ENCODE results near the gene ATPAF2. TPM values are rescaled to one million over a fixed set of nuclear protein-coding genes. Genes with fewer than 3 reads are reported as not detected.

ATPAF2 gene
- polyA plus RNA-seq, 5 donors, result 22.0 to 23.9 (median 22.9) TPM

DNA sequence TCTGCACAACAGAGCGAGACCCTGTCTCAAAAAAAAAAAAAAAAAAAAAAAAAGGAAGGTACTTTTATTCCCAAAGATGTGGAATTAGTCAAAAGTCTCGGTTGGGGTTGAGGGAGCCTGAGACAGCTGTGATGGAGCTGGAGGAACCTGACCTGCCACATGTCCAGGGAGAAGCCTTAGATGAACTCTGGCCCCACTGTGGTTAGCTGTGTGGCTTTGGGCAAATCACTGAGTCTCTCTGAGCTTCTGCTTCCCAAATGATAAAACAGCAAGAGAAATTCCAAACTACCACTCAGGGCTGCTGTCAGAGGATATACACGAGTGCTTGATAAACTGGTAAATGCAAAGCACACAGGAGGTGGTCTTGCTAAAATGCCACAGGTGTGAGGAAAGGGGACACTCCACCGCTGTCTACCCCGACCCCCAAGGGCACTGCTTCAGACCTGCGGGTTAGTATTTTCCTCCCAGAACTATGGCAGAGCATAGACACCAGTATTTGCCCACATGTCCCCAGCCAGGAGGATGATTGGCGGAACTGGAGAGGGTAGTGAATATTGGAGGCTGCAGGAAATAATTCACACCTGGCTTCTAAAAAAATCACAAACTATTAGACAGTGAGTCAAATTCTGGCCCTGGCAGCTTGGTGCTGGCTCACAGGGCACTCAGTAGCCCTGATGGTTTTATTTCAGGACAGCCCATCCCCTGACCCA lies 51.6 kb downstream of the ATPAF2 start:
- no peak for DNase-seq

DNA sequence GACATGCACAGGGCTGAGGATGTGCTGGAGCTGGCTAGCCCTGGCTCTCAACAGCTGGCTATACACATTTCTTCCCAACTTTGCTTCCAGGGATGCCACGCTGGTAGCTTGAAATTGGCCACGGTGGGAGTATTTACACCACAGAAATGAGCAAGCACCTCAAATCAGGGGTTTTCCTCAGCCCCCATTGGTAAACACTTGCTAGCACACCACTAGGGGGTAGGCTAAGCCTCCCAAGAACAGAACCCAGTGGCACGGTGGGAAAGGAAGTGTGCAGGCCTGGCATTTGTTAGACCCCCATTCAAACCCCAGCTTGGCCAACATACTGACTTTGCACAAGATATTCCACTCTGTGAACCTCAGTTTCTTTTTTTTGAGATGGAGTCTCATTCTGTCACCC lies 53.4 kb downstream of the ATPAF2 start:
- DNase-seq, result no peak

DNA sequence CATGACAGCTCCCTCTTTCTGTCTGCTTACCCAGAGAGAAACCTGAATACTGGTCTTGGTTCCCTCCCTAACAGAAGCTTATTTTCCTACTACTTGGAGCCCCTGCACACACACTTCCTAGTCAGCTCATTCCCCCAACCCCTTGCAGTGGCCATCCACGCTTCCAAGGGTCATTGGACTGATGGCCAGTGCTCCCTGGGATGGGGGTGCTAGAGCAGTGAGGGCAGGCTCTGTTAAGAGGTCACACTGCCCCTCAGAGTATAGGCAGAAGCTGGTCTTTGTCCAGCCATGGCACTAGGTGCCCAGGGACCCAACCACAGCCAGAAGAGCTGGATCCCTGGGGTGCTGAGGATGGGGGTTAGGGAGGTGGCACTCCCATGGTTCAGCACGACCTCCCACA lies 53.8 kb downstream of the ATPAF2 start:
- DNase-seq, result no peak

DNA sequence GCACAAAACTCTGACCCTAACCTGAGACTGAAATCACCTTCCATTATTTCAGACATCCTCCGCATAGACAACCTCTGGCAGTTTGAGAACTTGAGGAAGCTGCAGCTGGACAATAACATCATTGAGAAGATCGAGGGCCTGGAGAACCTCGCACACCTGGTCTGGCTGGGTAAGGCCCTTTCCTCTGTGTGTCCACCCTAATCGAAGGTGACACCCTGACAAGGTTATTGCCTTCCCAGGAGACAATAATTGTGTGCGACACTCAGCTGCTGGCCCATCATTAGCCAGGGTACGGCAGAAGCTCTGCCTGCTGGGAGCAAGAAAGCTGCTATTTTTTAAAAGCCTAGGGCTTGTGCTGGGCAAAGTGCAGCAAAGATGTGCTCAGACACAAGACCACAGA lies 55.2 kb downstream of the ATPAF2 start:
- no peak for DNase-seq

DNA sequence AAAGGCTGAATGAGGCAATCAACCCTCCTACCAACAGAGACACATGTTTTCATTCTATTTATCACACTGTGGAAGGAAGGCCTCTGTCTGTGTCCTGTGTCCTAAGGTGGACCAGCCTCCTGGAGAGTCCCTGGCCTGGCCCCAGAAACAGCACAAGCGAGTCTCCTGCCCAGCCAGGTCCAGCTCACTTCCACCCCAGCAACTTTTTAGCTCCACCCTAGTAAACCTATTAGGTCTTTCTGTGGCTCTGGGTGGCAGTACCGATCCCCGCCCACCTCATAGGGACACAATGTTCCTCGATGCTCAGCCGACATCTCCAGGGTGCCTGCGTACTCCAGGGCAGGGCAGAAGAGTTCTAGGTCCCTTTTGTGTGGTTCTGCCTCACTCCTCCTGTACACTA lies 55.6 kb downstream of the ATPAF2 start:
- DNase-seq, result no peak

DNA sequence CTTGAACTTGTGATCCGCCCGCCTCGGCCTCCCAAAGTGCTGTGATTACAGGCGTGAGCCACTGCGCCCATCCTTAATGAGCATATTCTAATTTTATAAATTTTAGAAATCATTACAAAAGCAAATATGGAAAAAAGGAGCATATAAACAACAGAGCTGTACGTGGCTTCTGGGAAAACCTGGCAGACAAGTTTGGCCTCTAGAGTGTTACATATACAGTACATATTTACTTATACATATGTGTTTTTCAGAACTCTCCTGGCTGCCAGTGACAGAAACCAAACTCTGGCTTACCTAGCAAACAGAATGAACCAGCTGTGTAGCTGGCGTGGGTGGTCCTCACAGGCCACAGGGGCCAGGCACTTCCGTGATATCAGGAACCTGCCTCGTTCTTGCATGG lies 56.2 kb downstream of the ATPAF2 start:
- no peak for DNase-seq

DNA sequence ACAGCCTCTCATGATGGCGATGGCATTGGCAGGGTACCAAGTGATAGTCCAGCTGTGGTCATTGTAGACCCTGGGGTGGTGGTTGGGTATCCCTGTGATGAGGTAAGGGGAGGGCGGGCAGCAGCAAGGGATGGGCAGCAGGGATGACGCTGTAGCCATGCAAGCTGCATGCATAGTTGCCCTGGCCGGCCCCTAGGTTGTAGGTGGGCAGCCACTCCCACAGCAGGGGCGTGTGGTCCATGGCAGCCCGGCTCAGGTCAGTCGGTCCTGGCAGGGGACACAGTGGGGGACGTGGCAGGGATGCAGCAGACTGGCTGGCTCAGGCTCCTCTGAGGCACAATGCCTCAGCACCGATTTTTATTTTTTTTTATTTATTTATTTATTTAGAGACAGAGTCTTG lies 57.6 kb downstream of the ATPAF2 start:
- no peak for DNase-seq

DNA sequence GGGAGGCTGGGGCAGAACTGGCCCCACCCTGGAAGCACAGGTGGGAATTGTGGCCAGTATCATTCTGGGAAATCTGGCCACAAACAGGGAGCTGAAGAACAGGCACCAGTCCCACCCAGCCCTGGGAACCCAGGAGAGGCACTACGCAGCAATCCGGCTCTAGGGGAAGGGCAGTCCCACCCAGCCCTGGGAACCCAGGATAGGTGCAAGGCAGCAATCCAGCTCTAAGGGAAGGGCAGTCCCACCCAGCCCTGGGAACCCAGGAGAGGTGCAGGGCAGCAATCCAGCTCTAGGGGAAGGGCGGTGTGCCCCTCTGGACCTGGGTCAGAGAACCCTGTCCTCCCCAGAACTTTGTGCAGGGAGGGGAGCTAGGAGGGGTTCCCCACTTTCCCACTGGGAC lies 59.2 kb downstream of the ATPAF2 start:
- DNase-seq, result no peak

DNA sequence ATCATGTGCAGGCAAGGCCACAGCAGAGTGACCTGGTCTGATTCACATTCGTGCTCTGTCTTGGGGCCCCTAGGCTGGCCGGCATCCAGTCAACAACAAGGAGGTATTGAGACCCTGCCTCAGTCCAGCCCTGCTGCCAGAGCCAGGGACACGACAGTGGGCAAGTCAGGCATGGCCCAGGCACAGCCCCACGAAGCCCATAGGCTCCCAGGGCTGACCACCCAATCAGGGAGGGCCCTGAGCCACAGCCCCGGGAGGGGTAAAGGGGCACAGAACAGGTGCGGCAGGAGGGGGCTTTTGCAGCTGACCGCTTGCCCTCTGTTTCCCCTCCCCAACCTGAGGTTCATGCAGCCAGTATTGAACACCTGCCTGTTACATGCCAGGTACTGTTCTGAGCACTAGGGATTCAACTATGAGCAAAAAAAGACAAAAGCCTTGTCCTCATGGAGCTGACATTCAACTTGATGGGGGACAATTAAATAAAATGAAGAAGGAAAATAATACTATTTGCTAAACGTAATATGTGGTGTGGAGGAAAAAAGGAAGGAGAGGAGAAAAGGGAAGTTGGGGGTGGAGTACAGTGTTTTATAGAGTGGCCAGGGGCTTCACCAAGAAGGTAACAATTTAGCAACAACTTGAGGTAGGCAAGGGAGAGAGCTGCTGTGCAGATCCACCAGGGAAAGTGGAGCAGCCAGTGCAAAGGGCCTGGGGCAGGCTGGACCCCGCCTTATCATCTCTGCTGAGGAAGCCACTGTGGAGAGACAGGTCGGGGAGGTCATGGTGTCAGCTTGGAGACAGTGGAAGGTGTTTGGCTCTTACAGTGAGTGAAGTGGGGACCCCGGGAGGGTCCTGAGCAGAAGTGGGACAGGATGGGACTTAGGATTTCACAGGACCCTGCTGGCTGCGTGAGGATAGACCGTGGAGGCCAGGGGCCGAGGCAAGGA lies 60.2 kb downstream of the ATPAF2 start:
- no peak for DNase-seq

DNA sequence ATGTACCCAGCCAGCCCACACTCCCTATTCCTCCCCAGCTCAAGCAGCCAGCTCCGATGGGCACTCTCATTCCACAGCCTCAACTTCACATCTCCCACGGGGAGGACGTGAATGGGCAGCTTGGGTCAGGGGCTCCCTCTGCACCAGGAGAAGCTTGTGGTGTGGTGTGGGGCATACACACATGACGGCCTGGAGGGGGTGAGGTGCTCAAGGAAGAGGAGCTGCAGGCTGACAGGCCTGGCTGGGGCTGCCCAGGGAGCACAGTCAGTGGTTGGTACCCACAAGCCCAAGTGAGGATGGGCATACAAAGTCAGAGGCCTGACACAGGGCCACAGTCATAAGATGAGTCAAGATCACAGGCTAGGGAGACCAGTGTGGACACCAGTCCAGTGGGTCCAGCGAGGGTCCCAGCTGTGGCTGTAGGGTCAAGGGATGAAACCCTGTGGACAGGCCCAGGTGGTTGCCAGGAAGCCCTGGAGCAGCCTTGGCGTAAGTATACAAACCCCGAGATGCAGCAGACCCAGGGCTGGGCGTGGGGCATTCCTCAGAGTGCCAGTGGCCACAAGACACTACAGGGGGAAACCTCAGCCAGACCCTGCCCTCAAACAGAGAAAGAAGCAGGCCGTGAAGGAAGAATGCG lies 61.9 kb downstream of the ATPAF2 start:
- no peak for DNase-seq

DNA sequence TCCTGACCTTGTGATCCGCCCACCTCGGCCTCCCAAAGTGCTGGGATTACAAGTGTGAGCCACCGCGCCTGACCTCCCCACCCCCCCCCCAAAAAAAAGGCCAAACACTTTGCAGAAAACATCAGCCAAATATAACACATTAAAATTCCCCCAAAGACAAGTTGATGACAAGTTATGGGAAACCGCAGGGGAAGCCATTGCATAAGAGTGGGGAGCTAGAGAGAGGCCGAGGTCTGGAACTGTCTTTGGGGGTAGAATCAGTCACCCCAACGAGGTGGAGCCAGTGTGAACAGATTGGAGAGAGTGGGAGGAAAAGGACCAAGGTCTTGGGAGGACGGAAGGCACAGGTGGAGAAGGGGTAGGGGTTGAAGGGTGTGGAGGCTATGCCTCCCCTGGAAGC lies 63.5 kb downstream of the ATPAF2 start:
- no peak for DNase-seq

DNA sequence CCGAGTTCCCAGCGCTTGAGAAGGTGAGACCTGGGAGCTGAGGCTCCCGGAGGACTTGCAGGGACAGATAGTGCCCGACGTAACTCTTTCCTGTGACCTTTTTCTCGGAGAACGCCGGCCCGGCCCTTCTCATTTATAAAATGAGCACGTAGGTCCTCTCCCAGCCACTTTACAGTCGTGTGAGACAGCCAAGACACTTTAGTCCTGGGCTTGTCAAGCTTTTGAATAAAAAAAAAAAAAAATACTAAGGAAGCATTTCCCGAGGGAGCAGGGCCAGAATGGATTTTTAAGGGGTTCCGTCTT lies 66.1 kb downstream of the ATPAF2 start:
- no peak for DNase-seq

DNA sequence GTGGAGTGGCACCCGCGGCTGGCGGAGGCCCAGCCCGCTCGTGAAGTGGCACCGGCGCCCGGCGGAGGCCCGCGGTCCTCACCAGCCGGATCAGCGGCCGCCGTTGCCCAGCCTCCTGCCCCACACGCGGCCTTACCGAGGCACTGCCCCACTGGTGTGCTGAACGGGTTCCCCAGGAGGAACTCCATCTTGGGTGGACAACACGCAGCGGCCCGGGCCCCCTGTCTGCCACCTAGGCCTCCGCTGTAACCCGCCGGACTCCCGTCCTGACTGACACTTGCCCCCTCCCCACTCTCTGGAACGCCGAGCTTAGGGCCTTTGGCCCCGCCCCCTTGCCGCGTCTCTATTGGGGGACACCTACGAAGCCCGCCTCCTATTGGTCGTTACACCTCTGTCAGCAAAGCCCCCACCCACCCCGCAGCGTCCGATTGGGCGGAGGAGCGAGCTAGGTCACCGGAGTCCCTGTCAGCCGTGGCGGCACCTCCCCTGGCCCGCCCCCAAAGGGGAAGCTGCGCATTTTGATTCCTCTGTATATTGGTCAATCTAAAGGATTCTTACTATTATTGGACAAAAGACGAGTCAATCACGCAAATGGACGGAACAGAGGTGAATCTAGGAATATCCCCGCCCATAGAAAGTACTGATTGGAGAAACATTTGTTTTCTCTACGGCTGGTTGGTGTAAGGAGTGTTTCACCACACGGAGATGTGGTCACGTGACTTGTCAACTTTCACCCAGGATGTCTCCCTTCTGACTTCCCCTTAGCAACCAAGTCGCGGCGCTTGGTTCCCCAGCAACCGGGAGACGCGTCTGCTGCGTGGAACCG lies 66.6 kb downstream of the ATPAF2 start, which contains the start of the genes DRC3 and TOM1L2:
Gene DRC3 (plus strand): TSS at position 737 of the 826 bp plus-strand sequence. CDS start 4,737 bp downstream, outside the sequence.
Gene TOM1L2 (minus strand): TSS at position 275 of the 826 bp plus-strand sequence. CDS start 87 bp downstream, at position 188.
- peak; percentile 100 for DNase-seq

DNA sequence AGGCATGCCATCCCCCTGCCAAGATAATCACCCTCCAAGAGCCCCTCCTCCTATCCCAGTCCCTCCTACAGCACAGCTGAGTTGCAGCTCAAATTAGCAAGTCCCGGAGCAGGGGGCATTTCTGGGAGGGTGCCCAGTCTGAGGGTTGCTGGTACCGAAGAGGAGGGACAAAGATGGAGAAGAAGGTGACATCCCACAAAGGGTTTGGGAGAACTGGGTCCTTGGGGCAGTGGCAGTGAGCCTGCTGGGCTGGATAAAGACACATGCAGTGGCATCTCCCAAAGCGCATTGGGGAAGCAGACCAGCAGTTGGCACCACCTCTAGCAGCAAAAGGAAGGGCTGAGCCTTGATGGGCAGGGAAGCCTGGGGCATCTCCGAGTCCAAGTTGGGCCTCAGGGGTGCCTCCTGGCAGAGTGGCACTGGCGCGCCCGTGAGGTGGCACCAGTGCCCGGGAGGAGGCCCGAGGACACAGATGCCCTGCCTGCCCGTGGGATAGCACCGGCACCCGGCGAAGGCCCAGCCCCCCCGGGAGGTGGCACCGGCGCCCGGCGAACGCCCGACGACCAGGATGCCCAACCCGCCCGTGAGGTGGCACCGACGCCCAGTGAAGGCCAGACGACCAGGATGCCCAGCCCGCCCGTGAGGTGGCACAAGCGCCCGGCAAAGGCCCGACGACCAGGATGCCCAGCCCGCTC lies 67.4 kb downstream of the ATPAF2 start:
- no peak for DNase-seq

DNA sequence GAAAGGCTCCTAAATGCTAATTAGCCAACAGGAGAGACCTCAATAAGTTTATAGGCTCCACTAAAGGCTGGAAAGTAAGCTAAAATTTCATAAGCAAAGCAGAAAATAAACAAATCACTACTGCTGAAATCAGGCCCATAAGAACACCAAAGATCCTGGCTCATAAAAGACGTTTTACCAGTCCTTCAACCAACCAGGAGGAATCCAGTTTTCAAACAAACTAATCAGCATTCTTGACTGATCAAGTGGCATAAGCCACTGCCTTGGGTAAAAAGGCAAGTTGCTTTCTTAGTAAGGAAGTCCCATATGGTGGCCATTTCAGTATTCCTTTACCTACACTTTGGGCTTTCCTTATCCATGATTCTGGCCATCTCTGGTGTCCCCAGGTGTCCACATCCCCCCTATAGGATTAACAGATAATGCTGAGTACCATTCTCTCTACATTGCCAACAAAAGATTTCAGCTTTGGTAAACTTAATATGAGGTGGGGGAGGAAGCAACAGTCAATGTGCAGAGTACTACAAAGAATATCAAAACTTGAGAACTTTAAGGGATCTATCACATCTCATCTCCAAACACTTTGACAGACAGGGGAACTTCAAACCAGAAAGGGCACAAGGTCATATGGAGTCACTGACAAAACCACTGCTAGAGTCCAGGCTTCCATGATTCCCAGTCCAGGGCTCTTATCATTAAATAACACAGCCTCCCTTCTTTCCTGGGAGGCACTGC lies 68.1 kb downstream of the ATPAF2 start:
- DNase-seq, result no peak

Other genes starting within 250 kb of the ATPAF2 start
- 10 to 100 TPM; 26.9 to 59.0 (median 32.6) TPM for gene SREBF1, start 202.2 kb downstream of the ATPAF2 start, polyA plus RNA-seq (ENCODE audit: insufficient read depth in 1 of 5, insufficient read length in 5 of 5, low replicate concordance in 1 of 5)
- gene TOM1L2, start 66.8 kb downstream of the ATPAF2 start, polyA plus RNA-seq (ENCODE audit: insufficient read depth in 1 of 5, insufficient read length in 5 of 5, low replicate concordance in 1 of 5), result 10 to 100 TPM; 37.7 to 63.8 (median 52.2) TPM
- gene DRC3, start 66.3 kb downstream of the ATPAF2 start, polyA plus RNA-seq (ENCODE audit: insufficient read depth in 1 of 5, insufficient read length in 5 of 5, low replicate concordance in 1 of 5), result 10 to 100 TPM; 15.7 to 21.6 (median 18.2) TPM
- gene GID4, start 240 bp upstream of the ATPAF2 start, polyA plus RNA-seq (ENCODE audit: insufficient read depth in 1 of 5, insufficient read length in 5 of 5, low replicate concordance in 1 of 5), result 10 to 100 TPM; 12.8 to 14.9 (median 13.1) TPM
- 10 to 100 TPM; 31.4 to 42.0 (median 38.4) TPM for gene DRG2, start 48.8 kb upstream of the ATPAF2 start, polyA plus RNA-seq (ENCODE audit: insufficient read depth in 1 of 5, insufficient read length in 5 of 5, low replicate concordance in 1 of 5)
- 1 to 10 TPM; 1.7 to 3.0 (median 2.2) TPM for gene MYO15A, start 69.6 kb upstream of the ATPAF2 start, polyA plus RNA-seq (ENCODE audit: insufficient read depth in 1 of 5, insufficient read length in 5 of 5, low replicate concordance in 1 of 5)
- 10 to 100 TPM; 46.8 to 75.1 (median 59.2) TPM for gene ALKBH5, start 144.7 kb upstream of the ATPAF2 start, polyA plus RNA-seq (ENCODE audit: insufficient read depth in 1 of 5, insufficient read length in 5 of 5, low replicate concordance in 1 of 5)
- 10 to 100 TPM; 25.0 to 39.9 (median 33.3) TPM for gene LLGL1, start 186.5 kb upstream of the ATPAF2 start, polyA plus RNA-seq (ENCODE audit: insufficient read depth in 1 of 5, insufficient read length in 5 of 5, low replicate concordance in 1 of 5)
- gene FLII, start 219.6 kb upstream of the ATPAF2 start, polyA plus RNA-seq (ENCODE audit: insufficient read depth in 1 of 5, insufficient read length in 5 of 5, low replicate concordance in 1 of 5), result 100 to 1,000 TPM; 104 to 163 (median 131) TPM
- gene MIEF2, start 221.5 kb upstream of the ATPAF2 start, polyA plus RNA-seq (ENCODE audit: insufficient read depth in 1 of 5, insufficient read length in 5 of 5, low replicate concordance in 1 of 5), result 10 to 100 TPM in 3 of 5 donors, 1 to 10 TPM in 2; 7.3 to 12.9 (median 10.3) TPM

Data from right lung (tissue), 5 donors.